HUES48 (cell line): Measurements from ENCODE around the gene PMM2.

ENCODE experiments used
- H3K27ac ChIP-seq: one replicate; pipeline ENCODE4 v1.7.0; 2013; ENCODE audit warnings: low read depth, low read length, inconsistent platforms
- H3K27me3 ChIP-seq: 2 replicates; pipeline ENCODE4 v1.6.1; 2013; ENCODE audit warnings: mild to moderate bottlenecking, low read length; ENCODE audit not compliant: control insufficient read depth, insufficient read depth
- H3K36me3 ChIP-seq: 2 replicates; pipeline ENCODE4 v1.6.1; 2013; ENCODE audit warnings: low read length; ENCODE audit not compliant: control insufficient read depth, insufficient read depth
- H3K4me1 ChIP-seq: 2 replicates; pipeline ENCODE4 v1.6.1; 2013; ENCODE audit warnings: mild to moderate bottlenecking, low read length; ENCODE audit not compliant: control insufficient read depth, insufficient read depth
- H3K4me3 ChIP-seq: 2 replicates; pipeline ENCODE4 v1.5.1; 2013; ENCODE audit warnings: mild to moderate bottlenecking, low read depth, low read length
- H3K9ac ChIP-seq: 2 replicates; pipeline ENCODE4 v1.6.1; 2013; ENCODE audit warnings: mild to moderate bottlenecking, low read depth, low read length, moderate library complexity
- H3K9me3 ChIP-seq: 2 replicates; pipeline ENCODE4 v1.6.1; 2013; ENCODE audit warnings: low read length; ENCODE audit not compliant: control insufficient read depth, insufficient read depth

PMM2 gene

GRCh38 chr16:8893426-8893825, 95.8 kb downstream of the PMM2 start:
- Histone ChIP-seq H3K9ac (no peak overlapping the region), H3K27ac (no peak overlapping the region), H3K9me3 (no peaks in the 10 kb centered on the region), H3K4me1 (no peaks in the 10 kb centered on the region), H3K27me3 (no peaks in the 10 kb centered on the region), H3K36me3 (peaks cover 91% of the 10 kb centered on the region), H3K4me3 (no peak overlapping the region)

GRCh38 chr16:8893976-8894690, 96.5 kb downstream of the PMM2 start:
- H3K4me1 ChIP-seq, result no peaks in the 10 kb centered on the region
- H3K9me3 ChIP-seq, result no peaks in the 10 kb centered on the region
- no peaks in the 10 kb centered on the region for H3K27me3 ChIP-seq
- no peak overlapping the region for H3K9ac ChIP-seq
- H3K36me3 ChIP-seq, result peaks cover 98% of the 10 kb centered on the region
- no peak overlapping the region for H3K27ac ChIP-seq
- no peak overlapping the region for H3K4me3 ChIP-seq

- Histone ChIP-seq H3K9me3 (no peaks in the 10 kb centered on the region), H3K4me1 (no peaks in the 10 kb centered on the region), H3K9ac (no peak overlapping the region), H3K27me3 (no peaks in the 10 kb centered on the region), H3K27ac (no peak overlapping the region), H3K4me3 (no peak overlapping the region), H3K36me3 (peaks cover 99% of the 10 kb centered on the region)
These were observed 97.2 kb downstream of the PMM2 start for GRCh38 chr16:8894736-8895334.

GRCh38 chr16:8898660-8899318, 101.2 kb downstream of the PMM2 start:
- Histone ChIP-seq H3K27me3 (no peaks in the 10 kb centered on the region), H3K9ac (no peak overlapping the region), H3K9me3 (no peaks in the 10 kb centered on the region), H3K4me3 (no peak overlapping the region), H3K36me3 (peaks cover 99% of the 10 kb centered on the region), H3K4me1 (no peaks in the 10 kb centered on the region), H3K27ac (no peak overlapping the region)
